Hematopoietic multipotent progenitor cell treated with erythropoietin and hydrocortisone succinate and interleukin-3 and kit ligand, for 15 days (in vitro differentiated cells): ENCODE results near the gene TBCK.
"Not testable (repeated sequence)": the region's sequence is repeated elsewhere in the genome, so short reads cannot be mapped to it uniquely, and the experiment has no call there.

Experiments
- DNase-seq: peaks from one replicate; pipeline ENCODE4 v3.0.0-alpha.2; 2015; ENCODE audit warnings: low spot score

Gene TBCK

GRCh38 chr4:106321168-106321567 is 5.2 kb upstream of the TBCK start:
- DNase-seq = not testable (repeated sequence)

GRCh38 chr4:106320235-106320634 is 4.2 kb upstream of the TBCK start:
- no peak for DNase-seq

- DNase-seq = no peak
Observed at GRCh38 chr4:106318511-106318910, 2.5 kb upstream of the TBCK start.

GRCh38 chr4:106317815-106318214 is 1.8 kb upstream of the TBCK start:
- DNase-seq = no peak

- peak; percentile 10 for DNase-seq
Observed at GRCh38 chr4:106316773-106317409, 882 bp upstream of the TBCK start.

GRCh38 chr4:106315476-106315967 is 487 bp downstream of the TBCK start:
- no peak for DNase-seq

- no peak for DNase-seq
Observed at GRCh38 chr4:106314960-106315359, 1.0 kb downstream of the TBCK start.

GRCh38 chr4:106312997-106313522 is 2.9 kb downstream of the TBCK start:
- DNase-seq = no peak

GRCh38 chr4:106312377-106312776 is 3.6 kb downstream of the TBCK start:
- DNase-seq = no peak

GRCh38 chr4:106306561-106306960 is 9.4 kb downstream of the TBCK start:
- DNase-seq = no peak

GRCh38 chr4:106305435-106306055 is 10.5 kb downstream of the TBCK start:
- DNase-seq = no peak

GRCh38 chr4:106304632-106305031 is 11.4 kb downstream of the TBCK start:
- DNase-seq = no peak

- no peak for DNase-seq
Observed at GRCh38 chr4:106303548-106304281, 12.3 kb downstream of the TBCK start.

- DNase-seq = no peak
Observed at GRCh38 chr4:106302062-106302438, 14.0 kb downstream of the TBCK start.

- DNase-seq = no peak
Observed at GRCh38 chr4:106301393-106302061, 14.5 kb downstream of the TBCK start.

- DNase-seq = no peak
Observed at GRCh38 chr4:106299977-106300376, 16.0 kb downstream of the TBCK start.

- DNase-seq = no peak
Observed at GRCh38 chr4:106297245-106298035, 18.6 kb downstream of the TBCK start.

GRCh38 chr4:106294062-106294461 is 21.9 kb downstream of the TBCK start:
- no peak for DNase-seq

GRCh38 chr4:106291678-106292077 is 24.3 kb downstream of the TBCK start:
- DNase-seq = no peak

GRCh38 chr4:106289737-106290136 is 26.3 kb downstream of the TBCK start:
- DNase-seq = no peak

- no peak for DNase-seq
Observed at GRCh38 chr4:106287353-106287969, 28.5 kb downstream of the TBCK start.
